GM12865 (cell line): ENCODE data around the gene SENP2.
"Not testable (repeated sequence)": the region's sequence is repeated elsewhere in the genome, so short reads cannot be mapped to it uniquely, and the experiment has no call there.

Source experiments
- DNase-seq: peaks from one replicate; pipeline ENCODE4 v3.0.0; 2010; ENCODE audit warnings: low read depth
- H3K4me3 ChIP-seq: 2 replicates; pipeline ENCODE4 v1.5.1; 2011; ENCODE audit warnings: mild to moderate bottlenecking, low read depth, low read length, control low read depth
- CTCF ChIP-seq: IDR thresholded peaks from 2 replicates; pipeline ENCODE4 v1.5.1; 2011; ENCODE audit warnings: low read length, control low read depth, low read depth, inconsistent platforms; ENCODE audit not compliant: insufficient read depth; ENCODE audit errors: missing control alignments

SENP2 gene

GRCh38 chr3:185637388-185637787 is 51.3 kb downstream of the SENP2 start:
- TF ChIP-seq CTCF, result no peak
- H3K4me3 ChIP-seq, result no peak overlapping the region
- DNase-seq, result no peak

GRCh38 chr3:185638651-185639050 is 52.6 kb downstream of the SENP2 start:
- H3K4me3 ChIP-seq, DNase-seq: not testable (repeated sequence)

GRCh38 chr3:185639632-185640206 is 53.6 kb downstream of the SENP2 start:
- no peak for DNase-seq
- no peak for TF ChIP-seq CTCF
- H3K4me3 ChIP-seq, result no peak overlapping the region

- no peak for TF ChIP-seq CTCF
- no peak for DNase-seq
These were observed 54.2 kb downstream of the SENP2 start for GRCh38 chr3:185640308-185640707.

GRCh38 chr3:185645191-185645590 is 59.1 kb downstream of the SENP2 start:
- H3K4me3 ChIP-seq, DNase-seq: not testable (repeated sequence)

More at GRCh38 chr3:185640308-185640707, 54.2 kb downstream of the SENP2 start:
- no peak overlapping the region for H3K4me3 ChIP-seq

GRCh38 chr3:185645596-185646381 is 59.7 kb downstream of the SENP2 start:
- no peak for TF ChIP-seq CTCF
- DNase-seq, result no peak
- H3K4me3 ChIP-seq, result no peak overlapping the region

- no peak for TF ChIP-seq CTCF
- H3K4me3 ChIP-seq, result no peak overlapping the region
- DNase-seq, result no peak
These were observed 60.5 kb downstream of the SENP2 start for GRCh38 chr3:185646382-185647133.
